HG03378 (cell line): Measurements from ENCODE around the gene FABP1.

Source experiments
- ATAC-seq: cut with Tn5 transposase; IDR thresholded peaks from one replicate; pipeline ENCODE4 v1.9.1; 2021; ENCODE audit warnings: mild to moderate bottlenecking, moderate library complexity; ENCODE audit not compliant: unreplicated experiment

FABP1 gene

GRCh38 chr2:88116669-88117432, 11.0 kb downstream of the FABP1 start:
- ATAC-seq: no peak

- no peak for ATAC-seq
These were observed 11.9 kb downstream of the FABP1 start for GRCh38 chr2:88115825-88116518.

GRCh38 chr2:88114889-88115288, 13.0 kb downstream of the FABP1 start:
- ATAC-seq: no peak

- no peak for ATAC-seq
These were observed 14.8 kb downstream of the FABP1 start for GRCh38 chr2:88113069-88113468.

- no peak for ATAC-seq
These were observed 17.0 kb downstream of the FABP1 start for GRCh38 chr2:88110830-88111229.

- no peak for ATAC-seq
These were observed 19.1 kb downstream of the FABP1 start for GRCh38 chr2:88108796-88109195.

GRCh38 chr2:88100489-88100858, 27.4 kb downstream of the FABP1 start:
- ATAC-seq: no peak

GRCh38 chr2:88099798-88100488, 27.9 kb downstream of the FABP1 start:
- no peak for ATAC-seq

GRCh38 chr2:88098558-88098900, 29.3 kb downstream of the FABP1 start:
- ATAC-seq: no peak

GRCh38 chr2:88097891-88098557, 29.8 kb downstream of the FABP1 start:
- no peak for ATAC-seq

GRCh38 chr2:88097192-88097591, 30.7 kb downstream of the FABP1 start:
- ATAC-seq: no peak

GRCh38 chr2:88096708-88097107, 31.2 kb downstream of the FABP1 start:
- ATAC-seq: no peak

- ATAC-seq: no peak
These were observed 32.8 kb downstream of the FABP1 start for GRCh38 chr2:88095022-88095421.

GRCh38 chr2:88092773-88093172, 35.1 kb downstream of the FABP1 start:
- no peak for ATAC-seq

- no peak for ATAC-seq
These were observed 35.9 kb downstream of the FABP1 start for GRCh38 chr2:88091943-88092342.

GRCh38 chr2:88090446-88091283, 37.2 kb downstream of the FABP1 start:
- no peak for ATAC-seq

GRCh38 chr2:88088999-88089398, 38.9 kb downstream of the FABP1 start:
- no peak for ATAC-seq

GRCh38 chr2:88087763-88088162, 40.1 kb downstream of the FABP1 start:
- ATAC-seq: no peak

- ATAC-seq: no peak
These were observed 40.8 kb downstream of the FABP1 start for GRCh38 chr2:88087073-88087472.

GRCh38 chr2:88086401-88086800, 41.5 kb downstream of the FABP1 start:
- ATAC-seq: no peak

GRCh38 chr2:88085602-88086001, 42.3 kb downstream of the FABP1 start:
- no peak for ATAC-seq
